ENCODE results near the gene DGCR8.
"Not testable (repeated sequence)": the region's sequence is repeated elsewhere in the genome, so short reads cannot be mapped to it uniquely, and the experiment has no call there.

Gene DGCR8

DNA sequence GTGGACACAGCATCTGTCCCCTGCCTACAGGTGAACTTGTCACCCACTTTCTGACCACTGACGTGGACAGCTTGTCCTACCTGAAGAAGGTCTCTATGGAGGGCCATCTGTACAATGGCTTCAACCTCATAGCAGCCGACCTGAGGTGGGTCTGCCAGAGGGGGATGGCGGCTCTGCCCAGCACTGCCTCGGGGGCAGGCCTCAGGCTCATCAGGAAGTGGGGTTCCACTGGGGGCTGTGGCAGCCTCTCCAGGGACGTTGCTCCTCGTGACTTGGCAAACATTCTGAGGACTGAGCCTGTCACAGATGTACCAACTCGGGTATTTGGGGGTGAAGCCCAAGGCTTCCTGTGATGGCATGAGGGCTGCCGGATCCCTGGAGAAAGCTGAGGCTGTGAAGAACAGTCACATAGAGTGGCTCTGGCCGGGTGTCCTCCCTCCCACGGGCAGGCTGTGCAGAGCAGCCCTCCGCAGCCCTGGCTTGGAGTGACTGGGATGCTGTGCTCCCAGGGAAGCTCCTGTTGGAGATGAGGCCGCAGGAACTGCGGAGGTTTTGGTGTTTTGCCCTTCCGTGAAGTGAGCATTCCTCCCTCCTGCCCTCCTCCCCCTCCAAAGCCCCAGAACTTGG is 26.5 kb upstream of the DGCR8 start:
- no peak for DNase-seq

- no peak for DNase-seq
Measured at GRCh38 chr22:20054034-20054427, 26.0 kb upstream of the DGCR8 start.

- no peak for DNase-seq
Measured at GRCh38 chr22:20054485-20054884, 25.6 kb upstream of the DGCR8 start.

DNA sequence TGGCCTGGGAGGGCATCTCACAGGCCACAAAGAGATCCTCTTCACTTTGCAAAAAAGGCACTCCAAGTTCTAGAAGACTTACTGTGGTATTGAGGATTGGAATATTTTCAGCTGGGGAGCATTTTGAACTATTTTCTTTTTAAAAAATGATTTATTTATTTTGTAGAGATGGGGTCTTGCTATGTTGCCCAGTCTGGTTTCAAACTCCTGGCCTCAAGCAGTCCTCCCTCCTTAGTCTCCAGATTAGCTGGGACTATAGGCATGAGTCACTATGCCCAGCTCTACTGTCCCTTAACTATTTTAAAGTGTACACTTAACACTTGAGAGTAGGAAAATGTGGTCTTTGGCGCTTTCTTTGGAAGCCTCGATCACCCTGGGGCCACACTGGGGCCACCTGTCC is 24.9 kb upstream of the DGCR8 start:
- DNase-seq = no peak

- no peak for DNase-seq
Measured at GRCh38 chr22:20055654-20056053, 24.4 kb upstream of the DGCR8 start.

DNA sequence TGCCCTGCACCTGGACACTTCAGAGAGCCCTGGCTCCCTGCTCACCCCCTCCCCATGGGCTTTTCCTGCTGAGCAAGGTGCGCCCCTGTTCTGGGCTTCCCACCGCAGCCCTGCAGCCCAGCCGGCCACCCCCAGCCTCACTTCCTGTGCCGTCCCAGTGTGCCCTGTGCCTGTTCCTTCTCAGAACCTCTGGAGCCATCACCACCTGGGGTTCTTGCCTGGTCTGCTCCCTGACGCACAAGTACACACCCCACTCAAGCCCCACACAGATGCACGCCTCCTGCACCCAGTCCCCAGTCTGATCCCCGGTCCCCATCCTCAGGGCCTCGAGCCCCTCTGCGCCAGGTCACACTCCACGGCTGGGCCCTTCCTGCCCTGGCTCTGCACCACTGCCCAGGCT is 23.9 kb upstream of the DGCR8 start:
- DNase-seq = no peak

DNA sequence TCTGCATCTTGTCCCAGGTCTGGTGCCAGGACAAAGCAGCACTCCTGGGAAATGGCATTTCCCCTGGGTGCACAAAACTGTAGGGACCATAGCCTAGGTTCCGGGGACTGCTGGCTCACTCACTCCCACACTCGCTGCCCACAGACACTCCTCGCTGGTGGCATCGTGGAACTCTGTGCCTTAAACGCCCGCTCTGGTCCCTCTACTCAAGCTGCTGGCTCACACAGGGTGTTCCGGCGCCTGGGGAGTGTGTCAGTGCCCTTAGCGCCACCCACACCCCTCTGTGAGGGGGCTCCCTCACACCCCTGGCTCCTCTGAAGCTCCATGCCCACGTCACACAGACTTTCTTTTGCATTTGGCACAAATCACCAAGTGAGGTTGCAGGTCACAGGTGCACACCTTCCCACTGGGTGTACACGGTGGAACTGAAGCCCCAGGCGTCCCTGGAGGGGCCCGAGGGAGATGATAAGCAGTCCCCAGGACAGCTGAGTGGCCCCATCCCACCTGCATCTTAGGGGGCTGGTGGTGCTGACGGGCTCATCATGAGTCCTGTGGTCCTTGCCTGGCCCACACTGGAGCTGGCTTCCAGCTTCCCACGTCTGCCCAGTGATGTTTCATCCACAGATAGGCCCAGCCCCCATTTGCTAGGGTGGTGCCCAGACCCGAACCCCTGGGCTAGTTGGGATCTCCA is 23.2 kb upstream of the DGCR8 start:
- no peak for DNase-seq

DNA sequence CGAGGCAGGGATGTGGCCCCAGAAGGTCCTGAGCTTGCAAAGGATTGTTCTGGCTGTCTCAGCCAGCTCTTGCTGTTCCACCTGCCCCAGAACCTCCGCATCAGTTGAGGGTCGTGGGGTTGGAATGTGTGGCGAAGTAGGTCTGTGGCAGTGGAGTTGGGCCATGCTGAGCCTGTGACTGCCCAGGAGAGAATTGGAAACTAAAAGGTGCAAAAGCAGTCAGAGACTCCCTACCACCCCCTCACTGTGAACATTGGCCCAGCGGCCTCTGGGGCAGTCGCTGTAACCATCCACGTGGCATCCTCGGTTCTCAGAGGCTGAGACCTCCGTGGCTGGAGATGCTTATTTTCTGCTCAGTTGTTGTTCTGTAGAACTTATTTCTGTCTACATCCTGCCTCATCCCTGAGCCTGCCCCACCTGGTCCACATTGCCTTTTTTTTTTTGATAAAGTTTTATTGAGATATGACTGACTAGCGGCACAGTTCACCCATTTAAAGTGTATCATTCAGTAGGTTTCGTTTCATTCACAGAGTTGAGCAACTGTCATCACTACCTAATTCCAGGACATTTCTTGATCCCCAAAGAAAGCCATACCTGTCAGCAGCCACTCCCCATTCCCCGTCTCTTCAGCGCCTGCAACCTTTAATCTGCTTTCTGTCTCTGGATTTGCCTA is 22.3 kb upstream of the DGCR8 start:
- no peak for DNase-seq

DNA sequence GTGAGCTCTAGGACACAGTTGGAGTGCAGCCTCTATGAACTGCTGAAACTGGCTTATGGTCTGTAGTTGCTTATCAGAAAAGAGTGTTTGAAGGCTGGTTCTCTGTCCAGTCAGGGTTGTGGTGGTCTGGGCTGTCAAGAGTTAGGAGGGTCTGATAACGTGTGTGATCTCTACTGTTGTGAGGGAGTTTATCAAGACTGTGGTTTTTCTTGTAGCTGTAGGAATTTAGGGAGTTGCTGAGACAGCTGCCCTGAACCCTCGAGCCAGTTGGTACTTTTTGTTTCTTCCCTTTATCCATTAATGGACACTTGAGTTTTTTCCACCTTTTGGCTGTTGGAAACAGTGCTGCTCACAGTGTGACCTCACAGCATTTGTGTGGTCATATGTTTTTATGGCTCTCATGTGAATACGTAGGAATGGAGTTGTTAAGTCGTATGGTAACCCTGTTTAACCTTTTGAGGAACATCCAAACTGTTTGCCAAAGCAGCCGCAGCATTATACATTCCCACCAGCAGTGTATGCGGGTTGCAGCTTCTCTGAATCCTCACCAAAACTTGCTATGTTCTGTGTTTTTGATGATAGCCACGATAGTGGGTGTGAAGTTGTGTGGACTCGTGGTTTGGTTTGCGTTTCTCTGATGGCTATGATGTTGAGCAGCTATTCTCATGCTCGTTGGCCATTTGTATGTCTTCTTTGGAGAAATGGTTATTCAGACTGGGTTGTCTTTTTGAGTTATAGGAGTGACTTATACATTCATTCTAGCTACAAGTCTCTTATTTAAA is 20.9 kb upstream of the DGCR8 start:
- no peak for DNase-seq

- no peak for DNase-seq
Measured at GRCh38 chr22:20060700-20061480, 19.2 kb upstream of the DGCR8 start.

DNA sequence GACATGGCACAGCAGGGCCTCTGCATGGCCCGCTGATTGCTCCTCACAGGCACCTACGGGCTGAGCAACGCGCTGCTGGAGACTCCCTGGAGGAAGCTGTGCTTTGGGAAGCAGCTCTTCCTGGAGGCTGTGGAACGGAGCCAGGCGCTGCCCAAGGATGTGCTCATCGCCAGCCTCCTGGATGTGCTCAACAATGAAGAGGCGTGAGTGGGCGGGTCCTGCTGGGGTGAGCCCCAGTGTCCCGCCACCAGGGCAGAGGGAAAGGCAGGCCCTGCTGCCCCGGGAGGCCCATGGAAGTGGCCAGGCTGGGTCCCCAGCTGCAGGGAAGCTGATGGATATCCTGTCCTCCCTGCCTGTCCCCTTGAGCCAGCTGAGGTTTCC is 18.6 kb upstream of the DGCR8 start:
- no peak for DNase-seq

DNA sequence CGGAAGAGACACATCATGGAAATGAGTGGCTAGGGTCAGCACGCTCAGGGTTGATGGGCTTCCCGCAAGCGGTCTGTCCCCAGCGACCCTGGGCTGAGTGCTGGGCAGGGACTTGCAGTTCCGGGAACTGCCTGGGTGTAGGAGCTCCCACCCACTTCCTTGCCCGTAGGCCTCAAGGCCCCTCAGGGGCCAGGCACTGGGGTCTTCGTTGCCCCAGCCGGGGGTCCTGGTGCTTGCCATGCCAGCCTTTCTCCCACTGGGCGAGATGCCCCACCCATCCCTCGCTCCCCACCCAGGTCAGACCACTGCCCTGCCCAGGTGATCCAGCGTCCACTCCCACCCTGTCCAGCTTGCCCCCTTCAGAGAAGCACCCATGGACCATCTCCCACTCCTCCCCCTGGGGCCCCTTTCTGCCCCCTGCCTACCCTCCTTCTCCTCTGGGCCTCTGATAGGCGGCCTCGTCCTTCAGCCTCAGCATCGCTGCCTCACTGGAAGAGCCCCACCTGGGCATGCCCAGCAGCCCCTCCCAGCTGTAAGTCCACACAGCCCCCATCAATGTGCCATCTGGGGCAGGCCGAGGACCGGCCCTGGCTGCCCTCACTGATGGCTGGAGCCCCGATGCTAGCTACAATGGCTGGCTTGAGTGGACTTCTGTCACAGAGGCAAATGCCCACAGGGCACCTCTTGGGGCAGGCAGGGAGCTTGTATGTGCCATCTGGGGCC is 17.8 kb upstream of the DGCR8 start:
- no peak for DNase-seq

DNA sequence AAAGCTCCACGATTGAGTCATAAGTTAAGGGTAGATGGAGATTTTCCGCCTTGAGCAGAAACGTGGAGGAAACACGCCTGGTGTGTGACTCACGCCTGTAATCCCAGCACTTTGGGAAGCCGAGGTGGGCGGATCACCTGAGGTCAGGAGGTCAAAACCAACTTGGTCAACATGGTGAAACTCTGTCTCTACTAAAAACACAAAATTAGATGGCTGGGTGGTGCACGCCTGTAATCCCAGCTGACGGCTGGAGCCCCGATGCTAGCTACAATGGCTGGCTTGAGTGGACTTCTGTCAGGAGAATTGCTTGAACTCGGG is 17.3 kb upstream of the DGCR8 start:
- no peak for DNase-seq

DNA sequence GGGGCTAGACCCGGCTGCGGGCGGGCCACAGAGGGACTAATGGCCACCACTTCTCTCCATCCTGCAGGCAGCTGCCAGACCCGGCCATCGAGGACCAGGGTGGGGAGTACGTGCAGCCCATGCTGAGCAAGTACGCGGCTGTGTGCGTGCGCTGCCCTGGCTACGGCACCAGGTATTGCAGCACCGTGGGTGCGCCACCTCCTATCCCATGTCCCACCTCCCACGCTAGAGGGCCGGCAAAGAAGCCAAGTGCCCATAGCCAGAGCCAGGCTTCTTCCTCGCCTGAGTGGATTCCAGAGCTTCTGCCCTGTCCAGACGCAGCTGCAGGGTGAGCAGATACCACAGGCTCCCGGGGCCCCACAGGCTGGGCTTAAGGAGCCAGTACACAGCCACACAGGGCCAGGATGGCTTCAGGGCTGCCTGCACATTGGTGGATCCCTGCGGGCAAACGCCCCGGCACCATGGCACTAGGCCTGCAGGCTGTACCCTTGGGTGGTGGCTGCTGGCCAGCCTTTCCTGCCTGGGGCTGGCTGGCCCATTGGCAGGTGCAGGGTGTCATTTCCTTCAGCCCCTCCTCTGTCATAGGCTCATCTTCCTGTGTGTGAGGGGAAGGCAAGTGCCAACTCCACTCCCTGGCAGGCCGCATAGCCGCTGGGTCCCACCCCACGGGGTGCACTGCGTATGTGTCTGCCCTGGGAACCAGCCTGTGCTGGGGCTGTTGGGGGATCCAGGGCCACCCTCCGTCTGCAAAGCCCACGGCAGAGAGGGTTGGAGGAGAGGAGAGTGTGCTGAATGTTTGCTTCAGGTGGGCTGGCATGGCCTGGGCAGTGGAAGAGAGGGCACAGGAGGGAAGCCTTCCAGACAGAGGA is 16.5 kb upstream of the DGCR8 start:
- no peak for DNase-seq

DNA sequence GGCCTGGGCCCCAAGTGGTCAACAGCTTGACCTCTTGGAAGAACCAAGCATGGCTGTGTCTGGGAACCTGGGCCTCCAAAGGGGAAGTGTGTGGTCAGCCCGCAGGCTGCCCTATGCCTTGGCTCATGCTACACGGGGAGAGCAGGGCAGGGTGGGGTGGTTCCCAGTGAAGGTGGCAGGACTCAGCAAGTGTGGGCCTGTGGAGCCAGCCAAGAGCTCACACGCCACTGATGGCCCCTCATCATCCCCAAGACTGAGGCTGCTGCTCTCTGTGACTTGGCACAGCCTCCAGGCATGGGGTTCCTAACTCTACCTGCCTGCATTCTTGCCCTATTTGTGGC is 15.9 kb upstream of the DGCR8 start:
- no peak for DNase-seq

GRCh38 chr22:20064545-20065262 is 15.3 kb upstream of the DGCR8 start:
- DNase-seq = no peak

GRCh38 chr22:20065896-20066616 is 14.0 kb upstream of the DGCR8 start:
- DNase-seq = no peak

DNA sequence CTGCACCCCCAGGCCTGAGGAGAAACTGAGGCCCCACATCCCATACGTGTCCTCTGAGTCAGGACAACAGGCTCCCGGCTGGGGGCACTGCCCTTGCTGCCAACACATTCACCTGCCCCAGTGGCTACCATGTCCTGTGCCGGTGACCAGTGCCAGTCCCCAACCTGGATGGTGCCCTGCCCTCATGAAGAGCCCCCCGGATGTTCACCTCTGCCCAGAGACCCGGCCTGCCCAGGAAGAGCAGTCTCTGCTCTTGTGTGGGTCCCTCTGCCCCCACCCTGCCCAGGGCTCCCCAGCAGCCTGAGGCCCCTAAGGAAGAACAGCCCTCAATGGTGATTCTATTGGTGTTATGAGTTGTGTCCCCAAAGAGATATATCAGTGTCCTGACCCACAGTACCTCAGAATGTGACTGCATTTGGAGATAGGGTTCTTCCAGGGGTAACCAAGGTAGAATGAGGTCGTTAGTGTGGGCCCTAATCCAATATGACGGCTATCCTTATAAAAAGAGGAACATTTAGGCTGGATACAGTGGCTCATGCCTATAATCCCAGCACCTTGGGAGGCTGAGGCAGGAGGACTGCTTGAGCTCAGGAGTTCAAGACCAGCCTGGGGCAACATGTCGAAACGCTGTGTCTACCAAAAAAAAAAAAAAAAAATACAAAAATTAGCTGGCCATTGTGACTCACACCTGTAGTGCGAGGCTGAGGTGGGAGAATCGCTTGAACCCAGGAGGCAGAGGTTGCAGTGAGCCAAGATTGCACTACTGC is 13.2 kb upstream of the DGCR8 start:
- DNase-seq = no peak

- not testable (repeated sequence) for DNase-seq
Measured at GRCh38 chr22:20067384-20067682, 12.7 kb upstream of the DGCR8 start.

DNA sequence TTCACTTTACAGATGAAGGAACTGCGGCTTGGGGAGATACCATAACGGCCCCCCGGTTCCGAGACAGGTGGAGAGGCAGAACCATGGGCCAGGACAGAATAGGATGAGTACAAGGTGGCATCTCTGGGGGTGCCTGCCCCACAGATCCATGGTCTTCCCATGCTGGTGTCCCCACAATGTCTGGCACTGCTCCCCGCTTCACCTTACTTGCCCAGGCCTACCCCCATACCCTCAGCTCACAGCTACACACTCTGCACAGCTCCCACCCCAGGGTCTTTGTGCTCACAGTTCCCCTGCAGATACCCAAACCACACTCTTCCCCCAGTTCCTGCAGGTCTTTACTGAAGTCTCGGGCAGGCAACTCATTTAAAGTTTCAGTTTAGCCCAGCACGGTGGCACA is 11.4 kb upstream of the DGCR8 start:
- DNase-seq = no peak
